Lung (tissue), 12 donors: ENCODE data around the gene CAPNS2. TPM values are rescaled to one million over a fixed set of nuclear protein-coding genes. Genes with fewer than 3 reads are reported as not detected.

Source experiments
- ATAC-seq: fragments of 200-7000 bp; cut with Tn5 transposase; one replicate; pipeline ENCODE4 v1.9.1; 2020; ENCODE audit warnings: moderate number of reproducible peaks; ENCODE audit not compliant: insufficient read depth, low FRiP score
- DNase-seq, 3 donors: peaks; one replicate each; pipeline ENCODE4 v3.0.0-alpha.2; 2013 to 2017
- H3K27ac ChIP-seq, 2 donors: one replicate each; pipeline ENCODE4 v1.5.1; 2013; ENCODE audit warnings: mild to moderate bottlenecking in 2 of 2, moderate library complexity in 2 of 2, control low read depth in 1 of 2, inconsistent platforms in 1 of 2, low read depth in 1 of 2, low read length in 1 of 2
- H3K27me3 ChIP-seq, 3 donors: one replicate each; pipeline ENCODE4 v1.5.1; 2013; ENCODE audit warnings: low read length in 2 of 3; ENCODE audit not compliant: control insufficient read depth in 3 of 3, insufficient read depth in 3 of 3
- H3K36me3 ChIP-seq, 4 donors: one replicate each; pipeline ENCODE4 v1.5.1; 2013; ENCODE audit warnings: low read length in 4 of 4, mild to moderate bottlenecking in 1 of 4, moderate library complexity in 1 of 4; ENCODE audit not compliant: control insufficient read depth in 4 of 4, insufficient read depth in 4 of 4
- H3K4me1 ChIP-seq, 5 donors: one replicate each; pipeline ENCODE4 v1.5.1; 2013; ENCODE audit warnings: low read length in 5 of 5, mild to moderate bottlenecking in 2 of 5, moderate library complexity in 1 of 5; ENCODE audit not compliant: control insufficient read depth in 5 of 5, insufficient read depth in 5 of 5
- H3K4me3 ChIP-seq: one replicate; pipeline ENCODE4 v1.5.1; 2013; ENCODE audit warnings: mild to moderate bottlenecking, control low read depth, moderate library complexity
- H3K9ac ChIP-seq, 2 donors: one replicate each; pipeline ENCODE4 v1.5.1; 2013; ENCODE audit warnings: low read length in 2 of 2, control low read depth in 1 of 2; ENCODE audit not compliant: insufficient read depth in 1 of 2
- H3K9me3 ChIP-seq, 4 donors: one replicate each; pipeline ENCODE4 v1.5.1; 2013; ENCODE audit warnings: low read length in 3 of 4, mild to moderate bottlenecking in 1 of 4, moderate library complexity in 1 of 4; ENCODE audit not compliant: control insufficient read depth in 4 of 4, insufficient read depth in 3 of 4
- CTCF ChIP-seq: IDR thresholded peaks from 2 replicates; pipeline ENCODE4 v1.5.1; 2012; ENCODE audit warnings: mild to moderate bottlenecking; ENCODE audit errors: control extremely low read depth, extremely low read depth
- WGBS, 2 donors: extraction: QIAGEN DNeasy Blood & Tissue Kit; methylation state at CpG; one replicate each; pipeline ENCODE4 v1.1.7; 2013; 5-methylcytosine and 5-hydroxymethylcytosine counted together
- polyA plus RNA-seq, 2 donors: library from polyadenylated mRNA; stranded (reverse); fragments of 200-250 nt; gene quantifications; one replicate each; pipeline ENCODE4 v1.2.1, GENCODE V29; 2013
- total RNA-seq, 2 donors: library from RNA; depleted of rRNA in 1 of 2; stranded (reverse); fragments of >200 nt in 1 of 2; gene quantifications; one replicate each; pipeline ENCODE4 v1.2.1, GENCODE V29; 2014 to 2021
- donor health status: control.
- donor health status: control.
- donor health status: Bipolar disorder and iron deficiency.
- donor health status: healthy.
- donor health status: DM: yes; HTN: yes; CAD: no.

The CAPNS2 gene
- total and polyA plus RNA-seq, 4 donors = 0.30 to 3.1 (median 0.81) TPM

GRCh38 chr16:55576384-55576783, 9.9 kb downstream of the CAPNS2 start:
- 91 to 94% methylated on average over 2 of the region's 2 CpGs for WGBS, 2 donors

GRCh38 chr16:55577887-55578286, 11.4 kb downstream of the CAPNS2 start:
- Histone ChIP-seq H3K4me1 (no peaks in the 10 kb centered on the region), H3K36me3 (peaks cover 3 to 15% (median 8%) of the 10 kb centered on the region in 4 donors), H3K27me3 (no peaks in the 10 kb centered on the region), H3K9me3 (no peaks in the 10 kb centered on the region), H3K27ac (no peak overlapping the region), H3K4me3 (no peak overlapping the region), H3K9ac (no peak overlapping the region)
- DNase-seq (no peak), ATAC-seq (no peak)
- TF ChIP-seq CTCF = no peak
- WGBS, 2 donors = 76 to 77% methylated on average over 3 of the region's 3 CpGs

More at GRCh38 chr16:55576384-55576783, 9.9 kb downstream of the CAPNS2 start:
- no peaks in the 10 kb centered on the region for H3K4me1 ChIP-seq
- DNase-seq = no peak
- H3K4me3 ChIP-seq = no peak overlapping the region
- H3K27ac ChIP-seq = no peak overlapping the region
- no peak overlapping the region for H3K9ac ChIP-seq
- H3K27me3 ChIP-seq = no peaks in the 10 kb centered on the region
- ATAC-seq = no peak
- H3K36me3 ChIP-seq = peaks cover 3 to 15% (median 8%) of the 10 kb centered on the region in 4 donors
- H3K9me3 ChIP-seq = no peaks in the 10 kb centered on the region
- TF ChIP-seq CTCF = no peak

GRCh38 chr16:55585631-55586030, 19.1 kb downstream of the CAPNS2 start:
- no peak for ATAC-seq
- no peak overlapping the region for H3K27ac ChIP-seq
- H3K27me3 ChIP-seq = no peaks in the 10 kb centered on the region
- no peaks in the 10 kb centered on the region for H3K9me3 ChIP-seq
- no peak overlapping the region for H3K9ac ChIP-seq
- no peaks in the 10 kb centered on the region for H3K4me1 ChIP-seq
- no peak for TF ChIP-seq CTCF
- H3K36me3 ChIP-seq = no peaks in the 10 kb centered on the region
- no peak for DNase-seq
- WGBS, 2 donors = 80 to 94% methylated on average over 2 of the region's 2 CpGs
- H3K4me3 ChIP-seq = no peak overlapping the region

GRCh38 chr16:55588799-55589198, 22.3 kb downstream of the CAPNS2 start:
- Histone ChIP-seq H3K36me3 (no peaks in the 10 kb centered on the region), H3K9ac (no peak overlapping the region), H3K4me3 (no peak overlapping the region), H3K4me1 (no peaks in the 10 kb centered on the region), H3K27me3 (no peaks in the 10 kb centered on the region), H3K27ac (no peak overlapping the region), H3K9me3 (no peaks in the 10 kb centered on the region)
- TF ChIP-seq CTCF = no peak
- ATAC-seq (no peak), DNase-seq (no peak)
- 59 to 72% methylated on average over 6 of the region's 6 CpGs for WGBS, 2 donors
